GM19467 (cell line): ENCODE results near the gene SIGLEC8.
"Not testable (repeated sequence)": the region's sequence is repeated elsewhere in the genome, so short reads cannot be mapped to it uniquely, and the experiment has no call there.

Experiments
- ATAC-seq: cut with Tn5 transposase; IDR thresholded peaks from one replicate; pipeline ENCODE4 v1.9.1; 2021; ENCODE audit warnings: mild to moderate bottlenecking, moderate library complexity; ENCODE audit not compliant: unreplicated experiment

SIGLEC8 gene

DNA sequence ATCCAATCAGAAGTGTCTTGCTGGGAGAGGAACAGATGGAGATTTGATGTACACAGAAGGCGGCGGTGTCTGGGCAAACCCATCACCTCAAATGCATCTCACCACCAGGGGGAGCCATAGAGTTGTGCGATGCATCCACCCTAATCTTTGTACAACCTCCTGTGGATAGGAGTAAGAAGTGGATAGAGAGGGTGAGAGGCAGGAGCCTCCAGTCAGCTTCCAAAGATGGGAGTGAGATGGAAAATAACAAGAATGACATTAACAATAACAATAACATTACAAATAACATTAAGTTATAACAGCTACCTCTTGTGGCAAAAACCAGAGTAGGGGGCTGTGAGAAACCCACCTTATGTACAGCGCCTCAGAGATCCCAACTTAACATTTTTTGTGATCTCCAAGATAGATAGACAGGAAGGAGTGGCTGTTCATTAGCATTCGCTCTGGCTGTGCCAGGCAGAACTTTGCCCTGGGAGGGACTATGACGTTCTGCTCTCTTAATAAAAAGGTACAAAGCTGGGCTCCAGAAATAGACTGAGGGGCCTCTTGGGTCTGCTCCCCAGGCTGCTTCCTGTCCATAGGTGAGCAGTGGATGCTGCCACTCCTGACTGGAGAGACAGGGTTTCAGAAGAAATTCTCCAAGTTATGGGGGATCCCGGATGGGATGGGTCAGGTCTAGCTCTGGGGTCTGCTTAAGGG is 14.9 kb upstream of the SIGLEC8 start:
- ATAC-seq = no peak

DNA sequence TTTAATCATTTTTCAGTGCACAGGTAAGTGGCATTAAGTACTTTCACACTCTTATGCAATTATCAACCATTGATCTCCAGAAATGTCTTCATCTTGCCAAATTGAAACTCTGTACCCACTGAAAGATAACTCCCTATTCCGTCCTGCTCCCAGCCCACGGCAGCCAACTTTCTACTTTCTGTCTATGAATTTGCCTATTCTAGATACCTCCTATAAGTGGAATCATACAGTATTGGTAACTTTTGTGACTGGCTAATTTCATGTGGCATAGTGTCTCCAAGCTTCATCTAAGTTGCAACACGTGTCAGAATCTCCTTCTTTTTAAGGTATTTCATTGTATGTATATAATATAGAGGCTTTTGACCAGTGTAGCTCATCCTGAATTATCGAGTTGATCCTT is 14.4 kb upstream of the SIGLEC8 start:
- ATAC-seq = no peak

DNA sequence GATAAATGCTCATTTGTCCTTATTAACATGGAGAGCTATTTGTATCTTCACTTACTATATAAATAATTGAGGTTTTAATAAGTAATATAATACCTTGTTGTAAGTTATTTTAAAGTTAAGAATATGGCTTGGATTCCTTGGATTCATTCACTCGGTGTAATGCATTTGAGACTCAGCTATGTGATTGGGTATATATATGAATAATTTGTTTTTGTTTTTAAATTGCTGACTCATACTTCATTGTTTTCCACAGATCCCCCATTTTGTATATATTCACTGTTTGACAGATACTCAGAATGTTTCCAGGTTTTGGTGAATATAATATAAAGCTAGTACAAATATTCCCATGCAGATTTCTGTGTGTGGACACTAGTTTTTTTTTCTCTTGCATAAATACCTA is 13.3 kb upstream of the SIGLEC8 start:
- no peak for ATAC-seq

DNA sequence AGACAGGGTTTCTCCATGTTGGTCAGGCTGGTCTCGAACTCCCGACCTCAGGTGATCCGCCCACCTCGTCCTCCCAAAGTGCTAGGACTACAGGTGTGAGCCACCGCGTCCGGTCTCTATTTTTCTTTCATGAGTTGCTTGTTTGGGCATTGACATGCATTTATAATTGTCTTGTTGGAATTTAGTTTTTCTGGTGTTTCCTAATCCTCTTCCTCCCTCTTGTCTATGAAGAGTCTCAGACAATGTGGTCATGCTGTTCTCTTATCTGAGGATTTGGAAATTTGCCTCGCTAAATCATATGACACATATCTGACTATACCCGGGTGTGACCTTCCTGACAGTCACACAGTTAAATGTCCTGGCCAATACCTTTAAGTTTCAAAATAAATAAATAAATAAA is 12.7 kb upstream of the SIGLEC8 start:
- no peak for ATAC-seq

DNA sequence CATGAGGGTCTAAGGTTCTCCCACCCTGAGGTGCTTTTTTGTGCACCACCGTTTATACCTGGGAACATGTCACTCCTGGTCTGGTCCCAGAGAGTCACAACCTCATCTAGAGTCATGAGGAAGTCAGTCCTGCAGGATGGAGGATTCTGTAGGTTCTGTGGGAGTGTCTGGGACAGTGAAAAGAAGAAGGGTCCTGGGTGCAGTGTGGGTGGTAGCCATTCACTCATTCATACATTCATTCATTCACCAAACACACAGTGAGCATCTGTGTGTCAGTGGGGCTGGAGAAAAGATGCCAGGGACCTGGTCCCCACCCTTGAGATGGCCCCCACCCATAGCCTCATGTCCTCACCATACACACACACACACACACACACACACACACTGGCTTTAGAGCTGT is 11.4 kb upstream of the SIGLEC8 start:
- no peak for ATAC-seq

DNA sequence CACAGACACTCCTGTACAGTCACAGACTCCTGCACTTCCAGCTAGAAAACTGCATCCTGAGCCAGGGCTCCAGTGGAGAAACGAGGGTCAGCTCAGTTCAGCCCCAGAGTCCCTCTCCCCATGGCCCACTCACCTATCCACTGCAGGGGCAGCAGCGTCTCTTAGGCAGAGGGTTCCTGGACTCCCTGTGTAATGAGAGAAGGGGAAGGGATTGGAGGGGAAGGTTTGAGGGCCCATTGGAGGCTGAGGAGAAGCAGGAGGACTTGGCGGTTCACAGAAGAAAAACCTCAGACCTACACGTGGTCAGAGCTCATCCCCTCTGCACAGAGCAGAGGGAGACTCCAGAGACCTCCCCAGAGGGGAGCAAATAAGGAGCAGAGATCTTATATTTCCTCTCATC is 10.9 kb upstream of the SIGLEC8 start:
- ATAC-seq = no peak

DNA sequence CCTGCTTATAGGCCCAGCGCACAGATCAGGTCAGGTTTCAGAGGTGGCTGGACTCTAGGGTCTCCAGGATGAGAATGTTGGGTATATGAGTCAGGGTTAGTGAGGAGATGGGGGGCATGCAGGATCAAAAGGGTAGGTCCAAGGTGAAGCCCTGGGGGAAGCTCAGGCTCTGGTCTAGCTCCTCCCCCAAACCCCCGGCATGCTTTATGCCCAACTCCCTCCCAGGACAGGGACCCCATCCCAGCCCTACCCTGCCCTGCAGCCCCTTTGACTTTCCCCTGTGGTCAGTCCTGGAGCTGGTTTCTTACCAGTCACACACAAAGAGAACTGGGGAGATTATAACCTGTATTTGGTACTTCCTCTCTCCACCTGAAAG is 10.3 kb upstream of the SIGLEC8 start:
- no peak for ATAC-seq

DNA sequence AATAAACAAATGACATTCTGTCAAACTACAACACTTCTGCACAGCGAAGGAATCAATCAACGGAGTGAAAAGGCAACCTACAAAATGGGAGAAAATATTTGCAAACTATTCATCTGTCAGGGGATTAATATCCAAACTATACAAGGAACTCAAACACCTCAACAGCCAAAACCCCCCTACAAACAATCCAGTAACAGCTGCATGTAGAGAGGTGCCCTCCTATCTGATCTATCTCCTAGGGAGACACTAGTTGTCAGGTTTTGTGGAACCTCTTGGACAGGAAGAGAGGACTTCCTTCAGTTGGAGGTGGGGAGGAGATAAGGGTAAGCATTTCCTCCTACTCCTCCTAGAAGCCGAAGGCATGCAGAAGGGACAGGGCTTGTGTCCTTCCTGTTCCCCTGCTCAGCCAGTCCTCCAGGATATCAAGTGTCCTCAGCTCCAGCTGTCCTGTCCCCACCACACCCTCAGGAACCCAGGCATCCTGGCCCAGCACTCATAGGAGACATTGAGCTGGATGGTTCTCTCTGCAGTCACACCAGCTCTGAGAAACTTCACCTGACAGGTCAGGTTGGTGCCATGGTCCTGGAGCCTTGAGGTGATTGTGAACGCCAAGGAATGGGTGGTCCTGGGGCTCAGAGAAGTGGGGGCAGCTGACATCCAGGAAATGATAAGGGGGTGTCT is 9.8 kb upstream of the SIGLEC8 start:
- ATAC-seq = no peak

DNA sequence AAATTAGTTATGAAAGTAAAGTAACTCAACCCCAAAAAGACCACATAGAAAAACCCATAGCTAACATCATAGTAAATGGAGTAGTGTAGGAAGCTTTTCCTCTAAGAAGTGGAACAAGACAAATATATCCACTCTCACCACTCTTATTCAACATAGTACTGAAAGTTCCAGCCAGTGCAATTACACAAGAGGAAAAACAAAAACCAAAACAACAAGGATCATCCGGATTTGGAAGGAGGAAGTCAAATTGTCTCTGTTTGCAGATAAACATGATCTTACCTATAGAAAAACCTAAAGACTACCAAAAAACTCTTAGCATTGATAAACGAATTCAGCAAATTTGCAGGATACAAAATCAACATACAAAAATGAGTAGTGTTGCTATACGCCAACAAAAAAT is 8.5 kb upstream of the SIGLEC8 start:
- ATAC-seq = no peak

DNA sequence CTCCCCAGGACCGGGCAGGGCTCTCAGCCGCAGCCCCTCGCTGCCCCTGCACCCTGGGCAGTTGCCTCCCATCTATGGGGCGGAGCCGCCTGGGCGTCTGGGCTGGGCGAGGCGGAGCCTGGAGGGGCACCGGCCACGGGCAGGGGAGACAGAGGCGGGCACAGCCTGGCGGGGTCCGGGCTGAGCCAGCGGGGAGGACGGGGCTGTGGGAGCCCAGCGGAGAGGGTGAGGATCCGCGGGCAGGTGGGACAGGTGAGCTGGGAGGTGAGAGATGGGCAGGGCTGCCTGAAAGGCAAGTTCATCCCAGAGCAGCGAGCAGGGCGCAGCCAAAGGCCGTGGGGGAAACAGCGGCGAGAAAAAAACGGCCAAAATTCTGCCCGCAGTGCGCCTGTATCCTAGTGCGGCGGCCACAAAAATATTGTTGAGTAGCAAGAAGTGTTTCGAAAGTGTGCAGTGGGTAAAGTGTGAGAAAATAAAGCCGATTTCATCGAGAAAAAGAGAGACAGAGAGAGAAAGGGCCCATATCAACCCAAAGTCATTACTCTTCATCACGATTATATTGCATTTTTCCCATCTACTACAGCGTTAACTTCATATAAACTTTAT is 5.8 kb upstream of the SIGLEC8 start:
- not testable (repeated sequence) for ATAC-seq

DNA sequence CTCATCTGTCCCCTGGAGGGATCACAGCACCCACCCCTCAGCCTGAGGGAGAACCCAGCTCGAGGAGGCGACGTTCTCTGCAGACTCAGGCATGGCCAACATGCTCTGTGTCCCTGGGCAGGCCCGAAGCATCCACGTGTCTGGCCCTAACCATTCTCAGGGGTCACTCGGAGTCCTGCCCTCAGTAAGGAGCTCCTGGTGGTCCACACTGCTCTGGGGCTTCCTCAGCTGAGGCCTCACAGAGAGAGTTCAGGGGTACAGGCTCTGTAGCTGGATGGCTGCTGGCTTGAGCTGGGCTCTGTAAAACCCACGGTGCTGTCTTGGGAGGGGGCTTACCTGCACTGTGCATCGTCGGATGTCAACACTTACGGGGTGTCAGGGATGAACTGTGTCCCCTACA is 4.4 kb upstream of the SIGLEC8 start:
- no peak for ATAC-seq

DNA sequence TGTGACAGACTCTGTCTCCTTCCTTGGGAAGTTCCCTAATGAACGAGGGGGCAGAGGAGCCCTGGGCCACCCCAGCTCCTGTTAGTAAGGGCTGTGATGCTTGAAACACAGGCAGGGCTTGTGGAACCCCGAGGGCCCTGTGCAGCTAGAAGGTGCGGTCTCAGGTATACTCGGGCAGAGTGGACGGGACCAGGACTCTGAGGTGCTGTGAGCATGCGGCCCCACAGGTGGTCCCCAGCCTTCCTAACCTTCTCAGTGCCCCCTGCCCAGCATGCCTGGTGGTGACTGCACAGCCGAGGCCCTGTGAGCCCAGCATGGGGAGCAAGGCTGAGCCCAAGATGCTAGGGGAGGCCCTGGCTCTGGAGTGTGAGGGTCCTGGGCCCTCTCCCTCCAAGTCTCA is 4.0 kb upstream of the SIGLEC8 start:
- no peak for ATAC-seq

DNA sequence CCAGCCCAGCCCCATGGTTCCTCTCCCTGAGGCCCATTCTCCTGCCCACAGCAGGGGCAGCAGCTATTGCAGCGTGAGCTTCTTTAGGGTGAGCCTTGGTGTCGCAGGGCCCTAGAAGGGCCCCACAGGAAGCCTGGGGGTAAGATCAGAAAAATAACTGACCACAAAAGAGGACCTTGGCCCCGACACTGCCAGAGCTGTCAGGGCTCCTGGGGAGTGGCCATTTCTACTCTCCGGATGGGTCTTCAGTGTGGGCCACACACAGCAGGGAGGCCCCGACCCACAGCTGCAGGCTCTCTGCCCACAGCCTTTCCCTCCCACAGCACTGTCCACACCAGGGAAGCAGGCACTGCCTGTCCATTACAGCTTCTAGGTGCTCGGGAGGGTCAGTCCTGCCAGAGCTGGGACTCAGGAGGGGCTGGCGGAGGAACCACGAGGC is 3.5 kb upstream of the SIGLEC8 start:
- ATAC-seq = no peak

DNA sequence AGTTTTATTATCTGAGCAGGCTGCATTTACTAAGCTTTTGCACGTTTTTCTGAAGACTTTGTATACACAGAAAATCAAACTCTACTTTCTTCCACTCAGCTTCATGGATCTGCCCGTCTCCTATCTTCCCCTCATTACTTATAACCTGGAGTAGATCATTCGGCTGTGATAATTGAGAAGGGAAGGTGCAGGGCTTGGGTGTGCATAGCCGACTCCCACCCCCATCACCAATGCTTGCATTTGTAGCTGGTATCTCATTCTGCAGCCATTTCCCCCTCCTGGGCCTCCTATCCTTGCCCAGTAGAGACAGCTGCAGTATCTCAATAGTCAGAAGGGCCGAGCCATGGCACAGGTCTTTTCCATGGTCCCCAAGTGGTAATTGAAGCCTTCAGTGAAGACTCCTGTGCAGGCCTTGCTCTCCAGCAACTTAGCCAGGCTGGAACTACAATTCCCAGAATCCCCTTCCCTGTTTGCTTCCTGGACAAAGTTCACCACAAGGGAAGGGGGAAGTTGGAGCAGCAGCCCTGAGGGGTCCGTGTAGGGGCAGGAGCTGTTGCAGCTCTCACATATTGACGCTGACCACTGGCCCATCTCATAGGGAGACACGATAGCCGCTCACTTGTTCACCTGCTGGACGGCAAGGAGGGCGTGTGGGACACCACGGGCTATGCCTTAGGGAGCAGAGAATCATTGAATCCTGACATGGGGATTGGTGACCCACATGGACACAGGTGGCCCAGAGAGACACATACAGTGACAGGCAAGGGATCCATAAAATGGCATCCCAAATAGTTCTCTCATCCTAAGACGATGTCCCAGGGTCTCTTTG is 2.1 kb upstream of the SIGLEC8 start:
- no peak for ATAC-seq

DNA sequence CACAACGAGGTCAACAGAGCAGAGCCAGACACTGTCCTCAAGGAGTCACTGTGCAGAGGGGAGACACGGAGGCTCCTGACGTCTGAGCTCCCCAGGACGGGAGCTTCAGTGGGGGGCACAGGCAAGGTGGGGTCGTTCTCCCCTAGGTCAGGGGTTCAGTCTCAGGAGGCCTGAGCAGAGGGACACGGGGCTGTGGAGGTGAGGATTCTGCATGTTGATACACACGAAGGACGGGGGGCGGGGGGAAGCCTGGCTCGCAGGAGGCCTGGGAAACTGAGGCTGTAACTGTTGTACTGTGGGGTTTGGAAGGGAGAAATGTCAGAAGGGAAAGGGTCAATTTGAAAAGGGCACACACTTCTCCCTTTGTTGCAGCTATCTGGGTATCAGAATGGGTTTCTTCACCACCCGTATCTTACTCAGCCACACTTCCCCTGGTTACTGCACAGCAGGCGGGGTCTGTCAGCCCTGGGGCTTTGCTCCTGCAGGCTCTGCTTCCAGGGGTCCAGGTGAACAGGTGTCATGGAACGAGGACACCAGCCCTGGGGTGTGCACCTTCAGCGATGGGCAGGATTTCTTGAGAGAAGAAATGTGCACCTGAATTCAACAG is 748 bp upstream of the SIGLEC8 start:
- no peak for ATAC-seq

DNA sequence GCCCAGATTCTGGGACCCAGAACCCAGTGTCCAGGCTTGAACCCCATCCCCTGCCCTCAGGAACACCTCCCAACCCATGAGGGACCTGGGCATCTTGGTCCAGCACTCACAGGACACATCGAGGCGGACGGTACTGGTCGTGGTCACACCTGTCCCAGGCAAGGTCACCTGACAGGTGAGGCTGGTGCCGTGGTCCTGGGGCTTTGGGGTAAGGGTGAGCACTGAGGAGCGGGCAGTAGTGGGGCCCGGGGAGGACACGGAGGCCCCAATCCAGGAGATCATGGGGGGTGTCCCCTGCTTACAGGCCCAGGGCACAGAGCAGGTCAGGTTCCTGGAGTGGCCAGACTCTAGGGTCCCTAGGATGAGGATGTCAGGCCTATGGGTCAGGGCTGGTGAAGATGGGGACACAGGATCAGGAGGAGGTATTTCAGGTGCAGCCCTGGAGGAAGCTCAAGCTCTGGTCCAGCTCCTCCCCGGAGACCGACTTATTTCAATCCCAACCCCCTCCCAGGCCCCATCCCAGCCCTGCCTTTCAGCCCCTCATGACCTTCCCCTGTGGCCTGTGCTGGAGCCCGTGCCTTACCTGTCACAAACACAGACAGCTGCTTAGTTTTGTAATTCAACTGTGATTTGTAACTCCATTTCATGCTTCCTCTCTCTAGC is 772 bp downstream of the SIGLEC8 start:
- ATAC-seq = no peak

DNA sequence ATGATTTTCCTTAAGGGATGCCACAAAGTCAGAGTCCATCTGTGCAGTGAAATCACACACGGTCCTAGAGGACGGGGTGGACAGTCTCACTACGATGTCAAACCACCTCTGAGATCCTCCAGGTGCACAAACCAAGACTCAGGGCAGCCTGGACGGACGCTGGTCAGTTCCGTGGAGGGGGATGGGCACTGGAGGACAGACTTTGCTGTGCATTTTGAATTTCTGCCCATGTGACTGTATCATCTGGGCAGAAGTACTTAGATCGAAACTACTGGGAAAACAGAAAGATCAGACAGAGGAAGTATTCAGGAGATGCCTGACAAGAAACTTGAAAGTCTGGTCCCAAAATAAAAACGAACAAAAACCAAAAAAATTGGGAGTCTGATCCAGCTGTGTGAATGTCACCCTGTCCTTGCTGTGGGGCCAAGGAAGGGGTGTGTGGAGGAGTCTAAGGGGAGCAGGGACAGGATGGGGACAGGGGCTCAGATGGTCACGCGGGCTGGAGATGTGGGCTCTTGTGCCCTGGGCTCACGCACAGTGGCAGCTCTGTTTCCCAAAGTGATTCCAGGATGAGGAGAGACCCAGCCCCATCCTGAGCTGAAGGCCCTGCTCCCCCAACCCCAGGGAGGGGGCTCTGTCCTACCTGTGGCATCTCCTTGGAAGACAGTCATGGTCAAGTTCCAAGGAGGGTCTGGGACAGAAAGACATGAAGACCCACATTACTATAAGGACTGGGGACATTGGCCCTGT is 1.5 kb downstream of the SIGLEC8 start:
- ATAC-seq = no peak

DNA sequence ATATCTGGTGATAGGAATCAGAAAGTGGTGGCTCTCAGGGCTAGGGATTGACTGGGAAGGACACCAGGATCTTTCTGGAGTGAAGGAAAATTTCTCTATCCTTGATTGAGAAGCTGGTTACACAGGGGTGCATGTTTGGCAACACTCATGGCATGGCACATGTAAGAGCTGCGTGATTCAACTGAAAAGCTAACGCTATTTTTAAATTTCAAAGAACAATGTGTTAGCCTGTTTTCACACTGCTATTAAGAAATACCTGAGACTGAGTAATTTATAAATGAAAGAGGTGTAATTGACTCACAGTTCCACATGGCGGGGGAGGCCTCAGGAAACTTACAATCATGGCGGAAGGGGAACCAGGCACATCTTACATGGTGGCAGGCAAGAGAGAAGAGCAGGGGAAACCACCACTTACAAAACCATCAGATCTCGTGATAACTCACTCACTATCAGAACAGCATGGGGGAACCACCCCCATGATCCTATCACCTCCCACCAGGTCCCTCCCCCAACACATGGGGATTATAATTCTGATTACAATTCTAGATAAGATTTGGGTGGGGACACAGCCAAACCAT is 7.4 kb downstream of the SIGLEC8 start:
- no peak for ATAC-seq

DNA sequence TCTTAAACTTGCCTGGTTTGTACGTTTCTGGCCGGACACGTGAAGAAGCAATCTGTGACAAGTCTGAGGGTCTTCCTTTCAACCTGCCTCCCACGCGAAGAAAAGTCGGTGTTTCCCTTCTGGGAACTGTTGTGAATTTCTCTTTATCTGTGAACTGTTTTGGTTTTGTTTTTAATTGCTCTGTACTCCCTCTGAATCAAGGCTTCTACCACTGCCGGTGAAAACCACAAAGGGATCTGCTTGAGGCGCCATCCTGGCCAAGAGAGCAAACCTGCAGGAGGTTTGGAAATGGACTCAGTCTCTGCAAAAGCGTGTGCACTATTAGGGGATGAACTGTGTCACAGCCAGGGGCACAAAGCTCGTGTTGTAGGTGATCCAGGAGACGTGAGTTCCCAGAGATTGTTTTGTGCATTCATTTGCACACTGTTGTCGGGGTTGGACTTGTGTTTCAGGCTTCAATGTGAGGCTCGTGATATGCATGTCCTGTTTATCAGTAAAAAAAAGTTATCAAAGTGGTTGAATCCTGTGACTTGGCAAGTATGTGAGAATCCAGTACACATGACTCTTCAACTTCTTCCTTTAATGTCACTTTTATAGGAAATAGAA is 9.7 kb downstream of the SIGLEC8 start:
- no peak for ATAC-seq
